Mesendoderm (in vitro differentiated cells): ENCODE measurements around the gene THUMPD2.

Experiments
- DNase-seq: peaks from one replicate; pipeline ENCODE4 v3.0.0; 2013
- H2AK5ac ChIP-seq: 2 replicates; pipeline ENCODE4 v1.6.1; 2013; ENCODE audit warnings: low read length, inconsistent platforms
- H2BK120ac ChIP-seq: 2 replicates; pipeline ENCODE4 v1.6.1; 2013; ENCODE audit warnings: low read depth, mild to moderate bottlenecking, low read length, moderate library complexity, mixed read lengths
- H2BK15ac ChIP-seq: replicated peaks from 2 replicates; pipeline ENCODE4 v1.6.1; 2013; ENCODE audit warnings: low read depth, mild to moderate bottlenecking, moderate library complexity
- H2BK5ac ChIP-seq: 2 replicates; pipeline ENCODE4 v1.6.1; 2013; ENCODE audit warnings: low read length, inconsistent platforms
- H3K18ac ChIP-seq: 2 replicates; pipeline ENCODE4 v1.6.1; 2013; ENCODE audit warnings: mild to moderate bottlenecking, low read length, mixed read lengths
- H3K23ac ChIP-seq: one replicate; pipeline ENCODE4 v1.6.1; 2013; ENCODE audit warnings: low read length
- H3K27ac ChIP-seq: 2 replicates; pipeline ENCODE4 v1.5.1; 2013; ENCODE audit warnings: low read depth, mild to moderate bottlenecking, inconsistent platforms, low read length, moderate library complexity
- H3K27me3 ChIP-seq: 2 replicates; pipeline ENCODE4 v1.6.1; 2013; ENCODE audit warnings: low read length, control low read depth, mild to moderate bottlenecking, inconsistent platforms; ENCODE audit not compliant: insufficient read depth, poor library complexity
- H3K36me3 ChIP-seq: 2 replicates; pipeline ENCODE4 v1.6.1; 2013; ENCODE audit warnings: low read length, inconsistent platforms; ENCODE audit not compliant: control insufficient read depth, insufficient read depth
- H3K4ac ChIP-seq: one replicate; pipeline ENCODE4 v1.6.1; 2013; ENCODE audit warnings: low read depth, mild to moderate bottlenecking, low read length, moderate library complexity
- H3K4me1 ChIP-seq: 2 replicates; pipeline ENCODE4 v1.6.1; 2013; ENCODE audit warnings: low read depth, low read length, inconsistent platforms; ENCODE audit not compliant: control insufficient read depth
- H3K4me2 ChIP-seq: 2 replicates; pipeline ENCODE4 v1.6.1; 2013; ENCODE audit warnings: low read length
- H3K4me3 ChIP-seq: 2 replicates; pipeline ENCODE4 v1.5.1; 2013; ENCODE audit warnings: mild to moderate bottlenecking, low read length
- H3K56ac ChIP-seq: one replicate; pipeline ENCODE4 v1.6.1; 2013; ENCODE audit warnings: low read length
- H3K79me1 ChIP-seq: 2 replicates; pipeline ENCODE4 v1.6.1; 2013; ENCODE audit warnings: low read length, inconsistent platforms
- H3K79me2 ChIP-seq: 2 replicates; pipeline ENCODE4 v1.6.1; 2013; ENCODE audit warnings: mild to moderate bottlenecking, low read length; ENCODE audit not compliant: control insufficient read depth, insufficient read depth
- H3K9ac ChIP-seq: 2 replicates; pipeline ENCODE4 v1.6.1; 2013; ENCODE audit warnings: low read length, inconsistent platforms
- H4K5ac ChIP-seq: one replicate; pipeline ENCODE4 v1.6.1; 2013; ENCODE audit warnings: low read length
- H4K8ac ChIP-seq: one replicate; pipeline ENCODE4 v1.6.1; 2013; ENCODE audit warnings: low read depth, mild to moderate bottlenecking, control low read depth, low read length, moderate library complexity
- WGBS: extraction: QIAGEN DNeasy Blood & Tissue Kit; methylation state at CpG from one replicate; pipeline ENCODE4 v1.1.7; 2013; ENCODE audit warnings: low lambda C conversion rate, missing lambda C conversion rate; ENCODE audit not compliant: insufficient coverage; ENCODE audit errors: extremely low coverage; 5-methylcytosine and 5-hydroxymethylcytosine counted together

The THUMPD2 gene

DNA sequence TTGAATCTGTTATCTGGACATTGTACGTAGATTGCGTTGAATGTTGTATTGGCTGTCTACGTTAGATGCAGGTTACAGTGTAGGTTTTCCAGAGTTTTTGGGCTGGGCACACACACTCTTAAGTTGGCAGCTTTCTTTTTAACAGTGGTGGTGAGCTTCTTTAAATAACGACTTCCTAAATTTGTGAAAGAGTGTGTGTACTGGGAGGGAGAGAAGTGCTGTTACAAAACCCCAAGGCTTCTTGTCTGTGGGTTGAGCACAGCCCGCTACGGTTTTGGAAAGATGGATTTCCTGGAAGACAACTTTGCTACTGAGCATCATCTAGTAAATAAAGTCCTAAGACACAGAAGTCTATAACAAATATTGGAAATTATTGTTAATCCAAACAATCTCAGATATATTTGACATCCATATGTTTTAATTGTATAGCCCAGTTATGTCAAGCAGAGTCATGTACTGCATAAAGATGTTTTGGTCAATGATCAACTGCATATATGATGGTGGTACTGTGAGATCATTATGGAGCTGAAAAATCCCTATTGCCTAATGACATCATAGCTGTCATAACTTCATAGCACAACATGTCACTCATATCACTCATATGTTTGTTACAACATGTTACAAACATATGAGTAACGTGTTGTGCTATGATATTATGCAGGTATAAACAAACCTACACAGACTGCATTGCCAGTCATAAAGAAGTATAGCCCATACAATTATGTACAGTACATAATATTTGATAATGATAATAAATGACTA lies 7.9 kb upstream of the THUMPD2 start:
- Histone ChIP-seq H3K4me2 (no peak overlapping the region), H3K27me3 (no peaks in the 10 kb centered on the region), H2BK5ac (no peak overlapping the region), H4K5ac (no peak overlapping the region), H3K9ac (no peak overlapping the region), H3K27ac (no peak overlapping the region), H2BK15ac (no peak overlapping the region), H3K36me3 (no peaks in the 10 kb centered on the region), H3K79me2 (no peaks in the 10 kb centered on the region), H3K4me1 (no peaks in the 10 kb centered on the region), H3K79me1 (no peaks in the 10 kb centered on the region), H3K4me3 (no peak overlapping the region), H3K56ac (no peak overlapping the region), H3K4ac (no peak overlapping the region), H2AK5ac (no peak overlapping the region), H3K23ac (no peak overlapping the region), H2BK120ac (no peak overlapping the region), H3K18ac (peak overlapping the region; percentile 80), H4K8ac (no peak overlapping the region)
- DNase-seq = no peak
- no CpG with 5 or more reads among the region's 7 CpGs for WGBS

DNA sequence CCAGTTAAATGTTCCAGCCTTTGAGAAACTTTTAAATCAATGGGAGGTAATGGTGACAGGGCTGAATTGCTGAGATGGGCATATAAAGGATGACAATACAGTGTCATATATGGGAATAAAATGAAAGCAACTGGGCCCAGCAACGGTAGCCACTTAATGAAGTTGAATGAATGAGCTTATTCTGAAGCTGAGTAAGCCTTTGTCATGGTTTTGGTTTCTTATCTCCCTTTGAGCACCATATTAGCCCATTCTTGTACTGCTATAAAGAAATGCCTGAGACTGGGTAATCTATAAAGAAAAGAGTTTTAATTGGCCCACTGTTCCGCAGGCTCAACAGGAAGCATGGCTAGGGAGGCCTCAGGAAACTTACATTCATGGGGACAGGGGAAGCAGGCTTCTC lies 3.5 kb upstream of the THUMPD2 start:
- Histone ChIP-seq H2BK15ac (no peak overlapping the region), H3K79me1 (peaks cover 2% of the 10 kb centered on the region), H2AK5ac (no peak overlapping the region), H3K18ac (no peak overlapping the region), H4K5ac (no peak overlapping the region), H3K27me3 (no peaks in the 10 kb centered on the region), H3K36me3 (no peaks in the 10 kb centered on the region), H3K4me2 (no peak overlapping the region), H2BK120ac (no peak overlapping the region), H3K4me1 (peaks cover 2% of the 10 kb centered on the region), H2BK5ac (no peak overlapping the region), H3K27ac (no peak overlapping the region), H4K8ac (no peak overlapping the region), H3K4ac (no peak overlapping the region), H3K23ac (no peak overlapping the region), H3K56ac (no peak overlapping the region), H3K4me3 (no peak overlapping the region), H3K79me2 (peaks cover 5% of the 10 kb centered on the region), H3K9ac (no peak overlapping the region)
- no CpG with 5 or more reads among the region's 2 CpGs for WGBS
- DNase-seq = no peak

DNA sequence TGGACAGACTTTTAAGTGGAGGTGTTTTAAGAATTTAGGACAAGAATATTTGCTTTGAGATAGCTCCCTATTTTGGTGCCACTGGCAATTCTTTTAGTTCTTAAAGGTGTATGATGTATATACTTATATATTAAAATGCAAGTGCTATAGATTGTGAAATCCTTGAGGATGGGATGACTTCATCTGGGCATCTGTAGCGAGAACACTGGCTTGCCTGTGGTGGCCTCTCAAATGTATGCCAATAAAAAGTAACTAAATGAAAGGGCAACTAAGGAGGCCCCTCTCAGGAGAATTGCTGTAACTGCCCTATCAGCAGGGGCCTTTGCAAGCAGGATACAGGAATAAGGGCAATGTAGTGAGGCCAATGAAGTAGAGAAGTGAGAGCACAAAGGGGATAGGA lies 2.6 kb upstream of the THUMPD2 start:
- Histone ChIP-seq H3K18ac (no peak overlapping the region), H3K4me2 (no peak overlapping the region), H4K8ac (no peak overlapping the region), H3K9ac (no peak overlapping the region), H3K79me1 (peaks cover 2% of the 10 kb centered on the region), H3K27ac (no peak overlapping the region), H2BK5ac (no peak overlapping the region), H3K23ac (no peak overlapping the region), H3K4ac (no peak overlapping the region), H2BK15ac (no peak overlapping the region), H2BK120ac (no peak overlapping the region), H3K56ac (no peak overlapping the region), H3K4me1 (peaks cover 2% of the 10 kb centered on the region), H3K4me3 (no peak overlapping the region), H3K79me2 (peaks cover 8% of the 10 kb centered on the region), H4K5ac (no peak overlapping the region), H3K27me3 (no peaks in the 10 kb centered on the region), H3K36me3 (no peaks in the 10 kb centered on the region), H2AK5ac (no peak overlapping the region)
- no CpG with 5 or more reads among the region's 1 CpG for WGBS
- DNase-seq = no peak

DNA sequence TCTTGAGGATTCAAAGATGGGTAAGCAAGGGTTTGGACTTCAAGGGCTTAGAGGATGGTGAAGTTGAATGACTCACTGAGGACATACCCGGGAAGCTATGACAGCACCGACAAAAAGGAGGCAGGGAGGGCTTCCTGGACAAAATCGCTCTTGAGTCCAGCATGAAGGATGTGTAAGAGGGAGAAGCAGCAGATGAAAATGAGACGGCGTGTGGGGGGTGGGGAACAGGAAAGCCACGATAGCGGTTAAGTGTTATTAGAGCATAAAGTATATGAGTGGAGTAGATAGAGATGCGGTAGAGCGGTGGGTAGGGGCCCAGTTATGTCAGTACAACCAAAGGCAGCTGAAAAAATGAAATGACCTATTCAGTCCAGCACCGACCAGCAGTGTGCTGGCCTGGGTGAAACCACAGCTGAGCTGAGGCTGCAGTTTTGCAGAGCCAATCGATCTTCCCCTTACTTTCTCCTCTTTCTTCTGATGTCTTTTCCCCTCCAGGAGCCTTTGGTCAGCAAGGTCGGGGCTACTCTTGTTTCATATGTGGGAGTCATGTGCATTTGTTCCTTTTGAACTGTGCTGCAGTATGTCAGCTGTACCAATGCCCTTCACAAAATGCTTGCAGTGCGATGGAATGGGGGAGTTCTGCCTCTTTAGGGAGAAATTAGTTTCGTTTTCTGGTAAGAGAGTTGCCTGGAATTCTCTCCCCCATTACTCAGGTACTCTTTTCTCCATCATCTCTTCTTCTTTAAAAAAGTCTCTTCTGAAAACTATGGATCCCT lies 2.0 kb upstream of the THUMPD2 start:
- H2BK5ac ChIP-seq = no peak overlapping the region
- no peak overlapping the region for H3K23ac ChIP-seq
- no peaks in the 10 kb centered on the region for H3K27me3 ChIP-seq
- no peak overlapping the region for H3K27ac ChIP-seq
- no peak overlapping the region for H3K4ac ChIP-seq
- H3K79me1 ChIP-seq = peaks cover 2% of the 10 kb centered on the region
- no peak overlapping the region for H3K4me2 ChIP-seq
- peaks cover 10% of the 10 kb centered on the region for H3K79me2 ChIP-seq
- WGBS = 100% methylated on average over 4 of the region's 14 CpGs
- no peak overlapping the region for H3K4me3 ChIP-seq
- no peaks in the 10 kb centered on the region for H3K36me3 ChIP-seq
- H2AK5ac ChIP-seq = no peak overlapping the region
- no peak overlapping the region for H4K5ac ChIP-seq
- peak; percentile 9 for DNase-seq
- no peak overlapping the region for H2BK120ac ChIP-seq
- no peak overlapping the region for H3K9ac ChIP-seq
- H4K8ac ChIP-seq = no peak overlapping the region
- no peak overlapping the region for H3K56ac ChIP-seq
- peaks cover 2% of the 10 kb centered on the region for H3K4me1 ChIP-seq
- no peak overlapping the region for H3K18ac ChIP-seq
- H2BK15ac ChIP-seq = no peak overlapping the region

DNA sequence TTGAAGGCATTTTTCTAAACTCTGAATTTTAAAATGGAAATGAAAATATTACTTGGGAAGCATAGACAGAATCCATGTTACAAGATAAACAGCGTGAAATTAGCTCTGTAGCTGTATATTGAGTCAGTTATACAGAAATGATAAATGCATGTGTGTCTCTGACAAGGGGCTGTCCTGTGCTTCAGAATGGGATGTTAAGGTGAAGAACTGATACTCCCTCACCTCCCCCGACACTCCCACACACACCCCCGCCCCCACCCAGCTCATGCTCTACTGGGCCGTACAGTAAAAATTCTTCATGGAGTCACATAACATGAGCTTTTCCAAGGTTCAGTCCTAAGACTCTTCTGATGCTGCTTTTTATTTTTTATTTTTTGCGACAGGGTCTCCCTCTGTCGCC lies 869 bp upstream of the THUMPD2 start:
- Histone ChIP-seq H4K5ac (no peak overlapping the region), H2BK120ac (no peak overlapping the region), H3K56ac (no peak overlapping the region), H4K8ac (no peak overlapping the region), H3K4me3 (no peak overlapping the region), H3K18ac (no peak overlapping the region), H3K79me2 (peaks cover 12% of the 10 kb centered on the region), H3K4me2 (no peak overlapping the region), H2AK5ac (no peak overlapping the region), H3K36me3 (no peaks in the 10 kb centered on the region), H3K27ac (no peak overlapping the region), H2BK15ac (no peak overlapping the region), H2BK5ac (no peak overlapping the region), H3K4me1 (peaks cover 2% of the 10 kb centered on the region), H3K4ac (no peak overlapping the region), H3K9ac (no peak overlapping the region), H3K23ac (no peak overlapping the region), H3K27me3 (no peaks in the 10 kb centered on the region), H3K79me1 (peaks cover 3% of the 10 kb centered on the region)
- WGBS = no CpG with 5 or more reads among the region's 6 CpGs
- no peak for DNase-seq
